ENCODE measurements around the gene EZR.

EZR gene

GRCh38 chr6:158772851-158773371 lies 46.3 kb downstream of the EZR start:
- no peak for DNase-seq

- DNase-seq, result no peak
These were observed 47.0 kb downstream of the EZR start for GRCh38 chr6:158772172-158772571.

DNA sequence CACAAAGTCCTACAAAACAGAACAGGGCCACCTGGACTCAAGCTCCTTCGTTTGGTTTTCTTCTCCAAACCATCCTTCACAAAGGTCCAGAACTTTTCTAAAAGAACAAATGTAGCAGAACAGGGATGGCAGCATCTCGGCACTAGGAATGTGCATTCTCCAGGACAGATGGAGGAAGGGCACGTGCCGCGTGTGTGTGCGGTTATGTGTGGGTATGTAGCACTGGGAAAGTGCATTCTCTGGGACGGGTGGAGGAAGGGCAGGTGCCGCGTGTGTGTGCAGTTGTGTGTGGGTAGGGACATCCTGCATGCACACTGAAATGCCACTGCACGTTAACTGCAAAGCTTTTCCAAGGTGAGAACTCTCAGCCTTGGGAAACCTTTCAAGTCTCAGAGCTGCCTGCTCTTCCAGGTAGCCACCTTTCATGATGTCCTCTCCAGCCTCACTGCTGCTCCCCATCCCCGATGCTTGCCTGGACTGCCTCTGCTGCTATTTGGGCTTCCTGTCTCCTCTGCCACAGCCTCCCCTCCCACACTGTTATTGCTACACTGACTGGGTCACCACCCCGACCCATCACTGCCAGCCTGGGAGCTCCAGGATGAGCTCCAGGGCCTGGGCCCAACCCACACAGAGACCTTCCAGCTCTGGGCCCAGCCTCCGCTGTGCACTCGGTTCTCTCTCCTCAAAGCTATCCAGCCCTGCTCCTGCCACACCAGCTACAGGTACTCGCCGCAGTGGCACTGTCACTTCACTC lies 47.6 kb downstream of the EZR start:
- DNase-seq, result no peak

DNA sequence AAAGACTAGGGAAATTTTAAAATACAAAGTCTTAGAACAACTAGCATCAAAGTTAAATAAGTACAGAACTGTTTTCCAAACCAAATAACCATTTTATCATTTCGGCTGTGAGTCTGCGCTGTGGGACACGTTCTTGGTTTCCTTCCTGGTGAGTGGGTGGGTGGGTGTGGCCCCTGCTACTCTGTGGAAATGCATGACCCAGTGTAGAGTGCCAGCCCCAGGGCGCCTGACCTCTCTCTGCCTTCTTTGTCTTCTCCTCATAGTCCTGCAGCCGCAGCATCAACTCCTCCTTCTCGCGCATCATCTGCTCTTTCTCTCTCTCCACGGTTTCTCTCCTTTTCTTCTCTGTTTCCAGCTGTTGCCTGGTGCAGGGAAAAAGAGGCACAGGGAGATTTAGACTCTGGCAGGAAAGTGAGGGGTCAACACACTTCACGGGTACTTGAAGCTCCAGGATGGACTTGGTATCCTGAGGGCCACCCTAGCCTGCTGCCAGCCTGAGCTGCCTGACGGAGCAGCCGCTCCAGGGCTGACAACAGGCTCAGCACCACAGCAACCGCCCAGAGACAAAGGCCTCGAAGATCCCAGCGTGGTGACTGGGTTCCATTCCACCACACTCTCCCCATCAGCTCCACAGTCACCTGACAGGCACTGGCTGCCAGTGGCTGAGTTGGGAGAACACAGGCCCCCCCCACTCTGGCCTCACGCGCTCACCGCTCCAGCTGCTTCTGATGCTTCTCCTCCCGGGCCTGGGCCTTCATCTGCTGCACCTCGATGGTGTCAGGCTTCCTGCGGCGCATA lies 48.4 kb downstream of the EZR start:
- no peak for DNase-seq

DNA sequence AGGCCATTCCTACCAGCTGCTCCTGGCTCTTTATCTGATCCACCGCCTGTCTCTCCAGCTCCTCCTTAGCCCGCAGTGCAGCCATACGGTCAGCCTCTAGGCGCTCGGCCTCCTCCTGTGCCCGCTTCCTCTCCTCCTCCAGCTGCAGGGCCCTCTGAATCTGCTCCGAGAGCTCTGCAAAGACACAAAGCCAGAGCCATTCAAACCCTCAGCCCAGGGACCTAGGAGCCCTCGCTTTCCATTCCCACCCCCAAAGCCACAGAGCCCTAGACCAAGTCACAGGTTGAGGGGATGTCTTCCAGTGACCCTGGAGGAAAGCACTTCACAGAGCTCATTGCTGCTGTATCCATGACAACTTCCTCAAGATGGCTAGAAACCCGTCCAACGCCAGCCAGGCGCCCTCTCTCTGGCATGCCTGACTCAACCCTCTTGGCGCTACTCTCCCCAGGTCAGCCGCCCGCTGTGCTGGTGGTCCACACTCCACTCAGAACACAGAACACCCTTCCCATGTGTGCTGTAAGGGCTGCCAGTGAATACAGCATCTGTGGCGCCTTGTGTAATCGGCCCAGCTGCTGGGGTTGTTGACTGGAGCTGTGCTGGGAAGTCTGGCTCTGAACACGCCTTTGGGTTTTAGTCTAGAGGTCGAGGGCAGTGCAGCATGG lies 49.3 kb downstream of the EZR start:
- DNase-seq, result no peak

DNA sequence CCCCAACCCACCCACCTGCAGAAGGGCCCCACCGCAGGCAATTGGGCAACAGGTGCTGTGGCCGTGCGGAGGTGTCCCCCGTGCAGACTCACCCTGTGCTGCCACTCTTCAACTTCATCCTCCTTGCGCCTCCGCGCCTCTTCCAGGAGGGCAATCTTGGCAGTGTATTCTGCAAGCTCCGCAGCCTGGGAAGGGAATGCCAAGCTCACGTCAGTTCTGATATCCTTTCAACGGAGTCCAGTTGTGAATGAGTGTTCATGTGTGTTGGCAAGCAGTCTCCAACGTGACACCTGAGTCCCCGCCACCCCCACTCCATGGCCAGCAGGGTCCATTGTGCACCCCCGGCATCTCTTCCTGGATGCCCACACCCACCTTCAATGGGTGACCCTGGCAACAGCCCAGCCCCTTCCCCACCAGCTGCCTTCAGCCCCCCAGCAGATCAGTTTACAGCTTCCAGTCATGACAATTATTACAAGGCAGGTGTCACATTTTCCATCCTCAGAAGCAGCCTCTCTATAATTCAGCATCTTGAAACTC lies 49.9 kb downstream of the EZR start:
- no peak for DNase-seq

DNA sequence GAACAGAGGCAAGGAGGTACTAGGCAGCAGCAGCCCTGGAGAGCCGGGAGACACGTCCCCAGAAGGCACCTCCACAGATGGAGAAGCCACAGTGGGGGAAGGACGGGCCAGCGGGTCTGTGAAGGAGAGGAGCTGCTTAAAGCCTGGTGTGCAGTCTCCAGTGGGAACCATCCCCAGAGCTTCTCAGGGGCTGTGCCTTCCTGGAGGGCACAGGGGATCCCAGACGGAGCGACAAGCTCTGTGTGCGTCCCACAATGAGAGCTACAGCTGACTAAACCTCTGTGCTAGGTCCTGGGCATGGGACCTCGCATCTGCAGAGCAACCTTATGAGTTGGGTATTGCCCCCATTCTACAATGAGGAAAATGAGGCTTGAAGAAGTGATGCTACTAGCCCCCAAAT lies 50.7 kb downstream of the EZR start:
- no peak for DNase-seq

- no peak for DNase-seq
These were observed 51.5 kb downstream of the EZR start for GRCh38 chr6:158767709-158768108.

DNA sequence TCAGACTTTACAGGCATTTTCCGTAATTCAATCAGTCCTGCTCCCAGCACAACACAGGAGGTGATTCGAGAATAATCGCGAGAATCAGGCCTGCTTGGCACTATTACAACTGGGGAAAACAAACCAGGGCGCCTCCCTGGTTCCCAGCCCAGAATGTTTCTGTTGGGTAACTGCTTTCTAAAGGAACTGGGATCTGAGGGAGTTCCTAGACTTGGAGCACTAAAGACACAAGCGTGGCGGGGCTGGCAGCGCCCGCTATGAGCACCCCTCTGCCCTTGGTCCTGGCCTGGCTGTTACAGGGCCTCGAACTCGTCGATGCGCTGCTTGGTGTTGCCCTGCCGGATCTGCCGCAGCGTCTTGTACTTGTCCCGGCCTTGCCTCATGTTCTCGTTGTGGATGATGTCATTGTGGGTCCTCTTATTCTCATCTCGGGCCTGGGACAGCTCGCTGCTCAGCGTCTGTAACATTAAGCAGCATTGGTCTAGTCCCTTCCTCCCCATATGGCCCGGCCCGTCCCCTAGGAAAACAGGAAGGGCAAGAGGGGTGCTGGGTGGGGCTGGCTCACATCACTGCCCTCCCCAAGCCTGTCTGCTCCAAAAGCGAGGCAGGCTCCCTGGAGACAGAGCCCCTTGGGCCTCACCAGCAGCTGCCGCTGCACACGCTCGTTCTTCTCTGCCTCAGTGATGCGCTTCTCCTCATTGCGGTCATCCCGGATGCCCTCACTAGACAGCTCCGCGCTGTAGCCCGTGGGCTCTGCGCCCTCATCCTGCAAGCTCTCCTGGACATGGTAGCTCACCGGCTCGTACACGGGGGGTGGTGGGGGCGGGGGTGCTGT lies 52.3 kb downstream of the EZR start:
- DNase-seq, result no peak

DNA sequence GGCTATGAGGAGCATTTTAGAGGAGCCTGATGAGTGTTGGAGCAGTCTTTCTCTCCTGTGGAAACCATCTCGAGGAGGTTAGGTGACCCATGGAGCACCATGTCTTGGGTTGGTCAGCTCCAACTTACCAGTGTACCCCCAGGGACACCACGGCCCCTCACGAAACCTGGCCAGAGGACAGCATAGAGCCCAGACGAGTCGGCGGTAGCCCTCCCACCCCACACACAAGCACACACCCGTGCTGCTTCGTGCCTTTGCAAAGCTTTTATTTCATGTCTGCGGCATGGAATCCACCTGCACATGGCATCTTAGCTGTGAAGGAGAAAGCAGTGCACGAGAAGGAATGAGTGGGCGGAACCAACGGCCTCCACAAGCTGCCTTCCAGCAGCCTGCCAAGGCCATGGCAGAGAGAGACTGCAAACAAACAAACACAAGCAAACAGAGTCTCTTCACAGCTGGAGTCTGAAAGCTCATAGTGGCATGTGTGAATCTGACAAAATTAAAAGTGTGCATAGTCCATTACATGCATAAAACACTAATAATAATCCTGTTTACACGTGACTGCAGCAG lies 53.6 kb downstream of the EZR start:
- no peak for DNase-seq

DNA sequence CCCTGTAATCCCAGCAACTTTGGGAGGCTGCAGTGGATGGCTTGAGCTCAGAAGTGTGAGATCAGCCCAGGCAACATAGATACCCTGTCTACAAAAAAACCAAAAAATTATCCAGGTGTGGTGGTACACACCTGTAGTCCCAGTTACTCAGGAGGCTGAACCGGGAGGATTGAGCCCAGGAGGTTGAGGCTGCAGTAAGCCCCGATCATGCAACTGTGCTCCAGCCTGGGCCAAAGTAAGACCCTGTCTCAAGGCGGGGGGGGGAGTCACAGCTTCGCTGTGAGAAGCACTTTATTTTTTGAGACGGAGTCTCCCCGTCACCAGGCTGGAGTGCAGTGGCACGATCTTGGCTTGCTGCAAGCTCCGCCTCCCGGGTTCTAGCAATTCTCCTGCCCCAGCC lies 54.2 kb downstream of the EZR start:
- no peak for DNase-seq

GRCh38 chr6:158764183-158764849 lies 54.9 kb downstream of the EZR start:
- DNase-seq, result no peak

DNA sequence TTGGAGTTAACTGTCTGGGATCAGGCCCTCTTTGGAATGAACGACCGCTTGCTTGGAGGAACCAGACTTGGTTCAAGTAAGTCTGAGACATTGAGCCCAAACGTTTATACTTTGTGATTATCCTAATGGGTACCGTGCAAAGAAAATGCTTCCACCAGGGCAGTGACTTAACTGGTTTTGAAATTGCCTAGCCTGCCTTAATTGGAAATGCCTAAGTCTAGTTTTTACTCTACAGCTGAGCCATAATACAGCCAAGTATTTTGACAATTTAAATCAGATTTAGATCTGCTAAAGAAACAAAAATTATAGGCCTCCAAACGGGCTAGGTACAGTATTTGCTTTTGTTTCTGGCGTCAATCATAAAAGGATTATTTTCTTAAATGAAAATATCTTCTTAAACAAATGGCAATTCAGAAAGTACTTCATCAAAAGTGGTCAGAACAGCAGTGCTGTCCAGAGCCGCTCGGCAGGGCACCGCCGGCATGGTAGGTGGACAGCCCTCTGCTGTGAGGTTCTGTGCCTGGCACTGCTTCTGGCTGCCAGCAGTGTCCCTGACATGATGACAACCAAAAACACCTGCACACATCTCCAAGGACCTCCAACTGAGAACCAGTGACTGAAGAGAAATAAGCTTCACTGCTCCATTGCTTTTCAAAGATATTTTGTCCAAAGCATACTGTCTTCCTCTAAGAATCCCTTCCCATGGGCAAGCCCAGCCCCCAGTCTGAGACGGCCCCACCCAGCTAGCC lies 55.6 kb downstream of the EZR start:
- DNase-seq, result no peak

DNA sequence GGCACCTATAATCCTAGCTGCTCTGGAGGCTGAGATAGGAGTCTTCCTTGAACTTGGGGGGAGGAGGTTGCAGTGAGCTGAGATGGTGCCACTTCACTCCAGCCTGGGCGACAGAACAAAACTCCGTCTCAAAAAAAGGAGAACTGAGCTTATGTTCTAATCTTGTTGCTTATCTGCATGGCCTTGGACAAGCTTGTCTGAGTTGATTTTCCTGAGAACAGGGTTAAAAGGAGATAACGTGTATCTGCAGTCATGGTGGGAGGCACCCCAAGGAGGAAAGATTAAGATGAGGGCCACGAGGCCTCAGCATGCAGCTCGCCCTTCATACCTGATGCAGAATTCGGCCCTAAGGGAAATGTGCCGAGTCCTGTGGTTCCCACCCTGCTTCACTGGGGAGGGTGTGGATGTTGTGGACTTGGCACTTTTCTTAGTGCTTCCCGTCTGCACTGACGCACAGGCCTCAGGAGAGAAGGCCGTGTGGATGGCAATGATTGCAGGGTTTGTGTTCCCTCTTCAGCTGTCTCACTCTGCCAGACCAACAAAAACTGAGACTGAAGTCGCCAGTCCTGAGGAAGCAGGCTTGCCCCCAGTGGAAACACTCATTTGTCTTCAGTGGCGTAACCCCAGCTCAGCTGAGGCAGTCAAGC lies 56.3 kb downstream of the EZR start:
- no peak for DNase-seq

DNA sequence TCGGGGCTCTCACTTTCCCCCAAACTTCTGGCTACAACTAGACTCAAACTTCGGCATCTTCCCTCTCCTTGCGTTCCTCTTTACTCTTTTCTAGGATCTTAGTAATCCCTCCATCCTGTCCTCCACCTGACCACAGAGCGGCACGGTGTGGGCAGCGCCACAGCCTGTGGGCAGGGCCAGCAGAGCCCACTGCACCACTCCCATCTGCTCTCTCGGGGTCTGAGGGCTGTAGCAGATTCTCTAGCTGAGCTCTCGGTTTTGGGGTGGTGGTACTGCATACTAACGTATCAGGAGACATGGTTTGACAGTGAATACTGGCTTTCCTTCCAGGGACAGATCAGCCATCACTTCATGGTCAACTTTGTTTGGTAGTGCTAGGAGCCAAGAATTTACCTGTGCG lies 57.4 kb downstream of the EZR start:
- no peak for DNase-seq

DNA sequence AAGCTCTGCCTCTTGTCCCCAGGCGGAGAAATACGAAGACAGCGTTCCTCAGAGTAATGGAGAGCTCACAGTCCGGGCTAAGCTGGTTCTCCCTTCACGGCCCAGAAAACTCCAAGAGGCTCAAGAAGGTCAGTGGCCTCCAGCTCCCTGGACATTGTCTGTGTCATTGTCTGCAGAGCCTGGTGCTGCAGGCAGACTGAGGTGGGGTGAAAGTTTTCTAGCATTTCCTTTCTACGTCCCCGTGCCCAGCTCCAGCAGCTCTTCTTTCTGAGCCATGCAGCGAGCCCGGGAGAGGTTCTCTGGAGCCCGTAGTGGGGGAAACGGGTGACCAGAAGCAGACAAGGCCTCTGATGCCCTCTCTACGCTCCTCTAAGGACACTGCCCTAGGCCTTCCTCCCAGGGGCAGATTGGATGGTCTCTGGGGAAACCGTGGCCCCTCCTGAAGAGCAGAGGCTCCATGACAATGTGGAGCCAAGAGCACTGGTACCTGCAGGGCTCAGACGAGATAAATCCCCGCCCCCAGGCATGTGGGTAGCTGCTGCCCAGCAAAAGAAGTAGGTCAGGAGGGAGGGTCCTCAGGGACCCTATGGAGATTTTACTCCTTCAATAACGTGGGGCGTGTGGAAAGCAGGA lies 58.4 kb downstream of the EZR start:
- no peak for DNase-seq

GRCh38 chr6:158759966-158760617 lies 59.1 kb downstream of the EZR start:
- DNase-seq, result no peak

DNA sequence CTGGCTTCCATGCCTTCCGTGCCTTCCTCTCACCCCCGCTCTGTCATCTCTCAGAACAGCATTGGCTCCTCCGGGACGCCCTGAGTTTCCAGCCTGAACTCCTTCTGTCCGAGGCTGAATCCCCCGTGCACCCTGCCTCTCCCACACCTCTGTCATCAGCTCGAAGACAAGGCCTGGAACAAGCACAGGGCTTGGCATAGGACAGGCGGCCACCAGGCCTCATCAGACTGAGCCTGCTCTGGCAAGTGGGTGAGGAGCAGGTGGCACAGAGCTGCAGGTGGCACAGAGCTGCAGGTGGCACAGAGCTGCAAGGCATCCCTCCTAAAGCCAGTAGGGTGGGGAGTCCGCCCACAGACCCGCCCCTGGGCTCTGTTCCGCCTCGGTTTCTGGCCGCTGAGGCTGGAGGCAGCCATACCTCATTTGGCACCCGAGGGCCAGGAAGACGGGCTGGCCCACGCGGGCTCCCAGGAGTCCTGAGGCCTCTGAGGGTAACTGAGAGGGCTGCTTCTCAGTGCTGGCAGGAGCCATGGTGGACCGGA lies 60.2 kb downstream of the EZR start:
- DNase-seq, result no peak

DNA sequence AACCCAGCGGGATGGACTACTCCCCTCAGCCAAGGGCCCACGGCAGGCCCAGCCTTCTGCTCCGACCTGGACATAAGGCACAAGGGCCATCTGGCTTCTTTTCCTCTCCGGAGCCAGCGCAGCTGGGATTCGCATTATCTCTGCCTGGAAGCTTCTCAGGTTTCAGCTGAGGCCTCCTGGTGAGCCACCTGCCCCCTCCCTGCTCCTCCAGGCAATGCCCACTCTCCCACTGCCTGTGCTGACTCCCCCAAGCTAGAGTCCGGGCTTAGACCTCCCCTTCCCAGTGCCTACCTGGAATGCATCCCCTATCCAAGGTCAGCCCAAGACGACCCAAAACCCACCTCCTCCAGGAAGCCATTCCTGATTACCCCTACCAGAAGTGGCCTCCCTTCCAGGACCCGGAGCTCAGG lies 60.7 kb downstream of the EZR start:
- no peak for DNase-seq

Data from activated CD4-positive, alpha-beta T cell treated with anti-CD3 and anti-CD28 coated beads for 1 hour (primary cell).